GM13977 (cell line): ENCODE measurements around the gene OGDHL.

Experiments
- DNase-seq: peaks from one replicate; pipeline ENCODE4 v3.0.0; 2012; ENCODE audit warnings: low spot score
- in situ Hi-C: fragments of 300-500 bp; cut with MboI; formaldehyde crosslinking; loops from one replicate; pipeline ENCODE4 v1.12.0; 2022; ENCODE audit warnings: low sequenced_read_pairs, low pct_unique_long_range_greater_than_20kb, mixed read lengths, inconsistent platforms; ENCODE audit not compliant: unreplicated experiment
- TF ChIP-seq, protein P1 (sequence below): IDR thresholded peaks from 2 replicates; pipeline ENCODE4 v1.5.1; 2012; ENCODE audit warnings: mild to moderate bottlenecking, control low read depth; ENCODE audit not compliant: insufficient read depth; ENCODE audit errors: extremely low read depth, missing control alignments

Gene OGDHL

DNA sequence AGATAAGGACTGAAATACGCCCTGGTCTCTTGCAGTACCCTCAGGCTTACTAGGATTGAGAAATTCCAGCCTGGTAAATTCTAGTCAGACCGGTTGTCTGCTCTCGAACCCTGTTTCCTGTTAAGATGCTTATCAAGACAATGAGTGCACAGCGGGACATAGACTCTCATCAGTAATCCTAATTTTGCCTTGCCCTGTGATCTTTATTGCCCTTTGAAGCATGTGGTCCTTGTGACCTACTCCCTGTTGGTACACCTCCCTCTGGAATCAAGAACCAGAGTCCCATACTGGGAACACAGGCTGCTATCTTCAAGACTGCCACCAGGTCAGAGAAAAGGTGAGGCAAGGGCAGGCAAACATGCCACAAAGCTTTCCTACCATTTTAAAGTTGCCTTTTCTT, 75.5 kb downstream of the OGDHL start:
- no peak for DNase-seq
- in situ Hi-C loops, result no loop called here
- TF ChIP-seq, protein P1, sequence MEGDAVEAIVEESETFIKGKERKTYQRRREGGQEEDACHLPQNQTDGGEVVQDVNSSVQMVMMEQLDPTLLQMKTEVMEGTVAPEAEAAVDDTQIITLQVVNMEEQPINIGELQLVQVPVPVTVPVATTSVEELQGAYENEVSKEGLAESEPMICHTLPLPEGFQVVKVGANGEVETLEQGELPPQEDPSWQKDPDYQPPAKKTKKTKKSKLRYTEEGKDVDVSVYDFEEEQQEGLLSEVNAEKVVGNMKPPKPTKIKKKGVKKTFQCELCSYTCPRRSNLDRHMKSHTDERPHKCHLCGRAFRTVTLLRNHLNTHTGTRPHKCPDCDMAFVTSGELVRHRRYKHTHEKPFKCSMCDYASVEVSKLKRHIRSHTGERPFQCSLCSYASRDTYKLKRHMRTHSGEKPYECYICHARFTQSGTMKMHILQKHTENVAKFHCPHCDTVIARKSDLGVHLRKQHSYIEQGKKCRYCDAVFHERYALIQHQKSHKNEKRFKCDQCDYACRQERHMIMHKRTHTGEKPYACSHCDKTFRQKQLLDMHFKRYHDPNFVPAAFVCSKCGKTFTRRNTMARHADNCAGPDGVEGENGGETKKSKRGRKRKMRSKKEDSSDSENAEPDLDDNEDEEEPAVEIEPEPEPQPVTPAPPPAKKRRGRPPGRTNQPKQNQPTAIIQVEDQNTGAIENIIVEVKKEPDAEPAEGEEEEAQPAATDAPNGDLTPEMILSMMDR, result no peak
